Measurements from ENCODE around the gene CAMK2B.
"Not testable (repeated sequence)": the region's sequence is repeated elsewhere in the genome, so short reads cannot be mapped to it uniquely, and the experiment has no call there.

The CAMK2B gene

GRCh38 chr7:44173911-44174693, 151.3 kb downstream of the CAMK2B start:
- Histone ChIP-seq H3K4me1 (ENCODE audit: insufficient read depth, low read length) (no peaks in the 10 kb centered on the region), H3K4me3 (ENCODE audit: low read depth in 1 of 2, low read length in 2 of 2) (no peak overlapping the region), H3K27ac (ENCODE audit: low read depth, low read length) (no peak overlapping the region), H3K36me3 (ENCODE audit: insufficient read depth, low read length) (no peaks in the 10 kb centered on the region), H3K9me3 (ENCODE audit: low read length) (no peaks in the 10 kb centered on the region), H3K9ac (ENCODE audit: low read length) (no peak overlapping the region), H3K27me3 (ENCODE audit: control insufficient read depth in 1 of 2, insufficient read depth in 2 of 2, low read length in 2 of 2) (no peaks in the 10 kb centered on the region)

DNA sequence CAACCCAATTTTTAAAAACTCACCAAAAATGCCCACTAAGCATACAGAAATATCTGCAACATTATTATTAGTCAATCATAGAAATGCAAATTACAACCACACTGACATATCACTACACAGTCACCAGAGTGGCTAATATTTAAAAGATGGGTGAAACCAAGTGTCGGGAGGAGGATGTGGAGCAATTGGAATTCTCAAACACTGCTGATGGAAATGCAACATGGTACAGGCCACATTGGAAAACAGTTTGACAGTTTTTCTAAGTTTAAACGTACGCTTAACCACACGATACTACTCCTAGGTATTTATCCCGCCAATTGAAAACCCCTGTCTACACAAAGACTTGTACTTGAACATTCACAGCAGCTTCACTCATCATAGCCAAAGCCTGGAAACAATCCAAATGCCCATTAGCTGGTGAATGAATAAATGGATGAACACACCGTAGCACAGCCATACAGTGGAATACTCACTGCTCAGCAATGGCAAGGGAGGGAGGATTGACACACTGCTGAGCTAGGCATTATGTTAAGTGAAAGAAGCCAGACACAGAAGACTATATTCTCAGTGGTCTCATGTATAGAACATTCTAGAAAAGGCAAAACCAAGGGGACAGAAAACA, 152.5 kb downstream of the CAMK2B start:
- H3K4me3 ChIP-seq (ENCODE audit: low read depth in 1 of 2, low read length in 2 of 2): no peak overlapping the region
- no peak overlapping the region for H3K27ac ChIP-seq (ENCODE audit: low read depth, low read length)
- H3K9ac ChIP-seq (ENCODE audit: low read length): no peak overlapping the region
- H3K4me1 ChIP-seq (ENCODE audit: insufficient read depth, low read length): no peaks in the 10 kb centered on the region
- H3K9me3 ChIP-seq (ENCODE audit: low read length): no peaks in the 10 kb centered on the region
- no peaks in the 10 kb centered on the region for H3K36me3 ChIP-seq (ENCODE audit: insufficient read depth, low read length)
- no peaks in the 10 kb centered on the region for H3K27me3 ChIP-seq (ENCODE audit: control insufficient read depth in 1 of 2, insufficient read depth in 2 of 2, low read length in 2 of 2)

DNA sequence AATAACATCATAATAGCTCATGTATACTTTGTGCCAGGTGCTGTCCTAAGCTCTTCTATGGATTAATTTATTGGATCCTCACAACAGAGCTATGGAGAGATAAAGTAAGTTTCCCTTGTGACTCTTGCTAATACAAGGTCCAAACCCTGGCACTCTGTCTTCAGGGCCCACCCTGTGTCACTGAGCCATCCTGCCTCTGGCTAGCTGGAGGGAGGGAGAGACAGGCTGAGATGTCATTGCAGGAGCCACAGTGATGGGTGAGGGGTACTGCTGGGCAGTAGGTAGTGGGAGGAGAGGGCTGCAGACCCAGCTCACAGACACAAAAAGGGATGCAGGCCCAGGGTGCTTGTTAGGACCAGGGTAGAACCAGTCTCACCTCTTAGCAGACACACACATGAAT, 153.0 kb downstream of the CAMK2B start:
- no peaks in the 10 kb centered on the region for H3K9me3 ChIP-seq (ENCODE audit: low read length)
- no peak overlapping the region for H3K4me3 ChIP-seq (ENCODE audit: low read depth in 1 of 2, low read length in 2 of 2)
- H3K4me1 ChIP-seq (ENCODE audit: insufficient read depth, low read length): no peaks in the 10 kb centered on the region

GRCh38 chr7:44171901-44172300, 153.5 kb downstream of the CAMK2B start:
- H3K4me3 ChIP-seq (ENCODE audit: low read depth in 1 of 2, low read length in 2 of 2); H3K27me3 ChIP-seq (ENCODE audit: control insufficient read depth in 1 of 2, insufficient read depth in 2 of 2, low read length in 2 of 2); H3K9me3 ChIP-seq (ENCODE audit: low read length); H3K36me3 ChIP-seq (ENCODE audit: insufficient read depth, low read length); H3K4me1 ChIP-seq (ENCODE audit: insufficient read depth, low read length); H3K27ac ChIP-seq (ENCODE audit: low read depth, low read length); H3K9ac ChIP-seq (ENCODE audit: low read length): not testable (repeated sequence)

More for the DNA sequence above, 153.0 kb downstream of the CAMK2B start:
- H3K36me3 ChIP-seq (ENCODE audit: insufficient read depth, low read length): no peaks in the 10 kb centered on the region
- no peak overlapping the region for H3K27ac ChIP-seq (ENCODE audit: low read depth, low read length)
- H3K9ac ChIP-seq (ENCODE audit: low read length): no peak overlapping the region
- no peaks in the 10 kb centered on the region for H3K27me3 ChIP-seq (ENCODE audit: control insufficient read depth in 1 of 2, insufficient read depth in 2 of 2, low read length in 2 of 2)

DNA sequence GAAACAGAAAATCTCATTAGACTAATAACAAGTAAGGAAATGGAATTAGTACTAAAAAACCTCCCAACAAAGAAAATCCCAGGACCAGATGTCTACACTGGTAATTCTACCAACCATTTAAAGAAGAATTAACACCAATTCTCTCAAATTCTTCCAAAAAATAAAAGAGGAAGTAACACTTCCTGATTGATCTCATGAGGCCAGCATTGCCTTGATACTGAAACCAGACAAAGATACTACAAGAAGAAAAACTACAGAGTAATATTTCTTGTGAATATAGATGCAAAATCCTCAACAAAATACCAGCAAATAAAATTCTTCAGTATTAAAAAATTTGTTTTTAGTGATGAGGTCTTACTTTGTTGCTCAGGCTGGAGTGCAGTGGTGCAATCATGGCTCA, 157.5 kb downstream of the CAMK2B start:
- Histone ChIP-seq H3K27me3 (ENCODE audit: control insufficient read depth in 1 of 2, insufficient read depth in 2 of 2, low read length in 2 of 2) (no peaks in the 10 kb centered on the region), H3K27ac (ENCODE audit: low read depth, low read length) (no peak overlapping the region), H3K9ac (ENCODE audit: low read length) (no peak overlapping the region), H3K36me3 (ENCODE audit: insufficient read depth, low read length) (no peaks in the 10 kb centered on the region), H3K9me3 (ENCODE audit: low read length) (no peaks in the 10 kb centered on the region), H3K4me3 (ENCODE audit: low read depth in 1 of 2, low read length in 2 of 2) (no peak overlapping the region), H3K4me1 (ENCODE audit: insufficient read depth, low read length) (no peaks in the 10 kb centered on the region)
